Measurements from ENCODE around the gene LUC7L2. TPM values are rescaled to one million over a fixed set of nuclear protein-coding genes. Genes with fewer than 3 reads are reported as not detected.

Gene LUC7L2
- total and polyA plus RNA-seq, 2 of the 8 experiments (the other 6 are each of a cell fraction or from before 2014, with no cell fraction given), result 22.9 to 67.8 TPM

GRCh38 chr7:139439375-139439774 is 79.7 kb downstream of the LUC7L2 start (continued):
- TF ChIP-seq CHD7 (IDR thresholded peaks at IDR 0.05; ENCODE audit: insufficient replicate concordance, low read length), result no peak

Measured in H1 (cell line).